Panc1 (cell line): ENCODE data around the gene ETV4. TPM values are rescaled to one million over a fixed set of nuclear protein-coding genes. Genes with fewer than 3 reads are reported as not detected.

Source experiments
- ATAC-seq: fragments of 200-7000 bp; cut with Tn5 transposase; 2 replicates; pipeline ENCODE4 v1.9.1; 2020; ENCODE audit warnings: mild to moderate bottlenecking, moderate library complexity
- BruUV-seq: library from RNA; stranded (reverse); fragments of 400-500 nt; replicated peaks from 2 replicates; lab custom pipeline; 2021; lab: Mats Ljungman, UMichigan
- CTCF ChIA-PET: fragments of 300-600 bp; sonication (Branson Sonifier 250); formaldehyde crosslinking; loops from one replicate; lab custom pipeline; 2022; ENCODE audit warnings: antibody characterized with exemption; lab: Charles Lee
- POLR2A ChIA-PET: fragments of 300-600 bp; sonication (Branson Sonifier 250); formaldehyde crosslinking; loops from one replicate; lab custom pipeline; 2022; ENCODE audit warnings: antibody characterized with exemption; lab: Charles Lee
- DNase-seq: peaks from one replicate; pipeline ENCODE4 v3.0.0-alpha.2; 2010; ENCODE audit warnings: low read depth, low spot score
- H3K27ac ChIP-seq: 2 replicates; pipeline ENCODE4 v1.5.1; 2011; ENCODE audit warnings: mild to moderate bottlenecking, low read length, inconsistent platforms
- H3K27me3 ChIP-seq: fragments of 200-500 bp; sonication (Bioruptor generic); 2 replicates; pipeline ENCODE4 v1.6.0; 2014; ENCODE audit warnings: low read length, inconsistent platforms; ENCODE audit not compliant: control insufficient read depth, insufficient read depth
- H3K36me3 ChIP-seq: fragments of 200-500 bp; sonication (Bioruptor generic); 2 replicates; pipeline ENCODE4 v1.5.1; 2014; ENCODE audit warnings: inconsistent platforms, mild to moderate bottlenecking, low read length, moderate library complexity; ENCODE audit not compliant: control insufficient read depth, insufficient read depth
- H3K4me1 ChIP-seq: 2 replicates; pipeline ENCODE4 v1.5.1; 2011; ENCODE audit warnings: inconsistent platforms, mild to moderate bottlenecking, low read length, moderate library complexity; ENCODE audit not compliant: control insufficient read depth, insufficient read depth
- H3K4me3 ChIP-seq, 2 experiments: 2 replicates each; pipeline ENCODE4 v1.5.1; 2011 to 2012; ENCODE audit warnings: low read depth in 2 of 2, low read length in 2 of 2, mild to moderate bottlenecking in 2 of 2, inconsistent platforms in 1 of 2, moderate library complexity in 1 of 2
- H3K9me3 ChIP-seq: fragments of 200-500 bp; sonication (Bioruptor generic); 2 replicates; pipeline ENCODE4 v1.5.1; 2014; ENCODE audit warnings: low read depth, mild to moderate bottlenecking, inconsistent platforms, low read length, moderate library complexity; ENCODE audit not compliant: control insufficient read depth, insufficient read depth
- POLR2AphosphoS5 ChIP-seq: IDR thresholded peaks from 2 replicates; pipeline ENCODE4 v1.6.1; 2012; ENCODE audit warnings: mild to moderate bottlenecking, low read depth, low read length, moderate library complexity
- SIN3A ChIP-seq: IDR thresholded peaks from 2 replicates; pipeline ENCODE4 v1.6.1; 2012; ENCODE audit warnings: low read depth, mild to moderate bottlenecking, low read length, moderate library complexity, borderline replicate concordance; ENCODE audit not compliant: insufficient read depth
- TCF7L2 ChIP-seq: IDR thresholded peaks from 2 replicates; pipeline ENCODE4 v1.6.1; 2011; ENCODE audit warnings: mild to moderate bottlenecking, low read depth, low read length, inconsistent platforms
- in situ Hi-C: cut with HindIII; loops from 2 replicates; pipeline ENCODE4 v1.10.0; 2016; ENCODE audit warnings: low sequenced_read_pairs, low pct_unique_long_range_greater_than_20kb
- intact Hi-C: fragments of 100-400 bp; cut with micrococcal nuclease; formaldehyde crosslinking; loops from one replicate; pipeline ENCODE4 v1.10.0; 2022; ENCODE audit not compliant: unreplicated experiment
- total RNA-seq: library from RNA; stranded (reverse); gene quantifications from one replicate; pipeline ENCODE4 v1.2.1, GENCODE V29; 2021; ENCODE audit not compliant: unreplicated experiment
- TF ChIP-seq, protein P1 (sequence below): fragments of 450-650 bp; IDR thresholded peaks from 2 replicates; pipeline ENCODE4 v1.5.1; 2017; ENCODE audit warnings: mild to moderate bottlenecking
- TF ChIP-seq, protein P2 (sequence below), 2 experiments: IDR thresholded peaks; 2 replicates each; pipeline ENCODE4 v1.6.1; 2011 to 2012; ENCODE audit warnings: low read depth in 2 of 2, control low read depth in 1 of 2, low read length in 1 of 2, mild to moderate bottlenecking in 1 of 2, moderate library complexity in 1 of 2; ENCODE audit not compliant: insufficient read depth in 1 of 2

Gene ETV4
- total RNA-seq, 1 experiment from 2014 or later, result 8.3 TPM

DNA sequence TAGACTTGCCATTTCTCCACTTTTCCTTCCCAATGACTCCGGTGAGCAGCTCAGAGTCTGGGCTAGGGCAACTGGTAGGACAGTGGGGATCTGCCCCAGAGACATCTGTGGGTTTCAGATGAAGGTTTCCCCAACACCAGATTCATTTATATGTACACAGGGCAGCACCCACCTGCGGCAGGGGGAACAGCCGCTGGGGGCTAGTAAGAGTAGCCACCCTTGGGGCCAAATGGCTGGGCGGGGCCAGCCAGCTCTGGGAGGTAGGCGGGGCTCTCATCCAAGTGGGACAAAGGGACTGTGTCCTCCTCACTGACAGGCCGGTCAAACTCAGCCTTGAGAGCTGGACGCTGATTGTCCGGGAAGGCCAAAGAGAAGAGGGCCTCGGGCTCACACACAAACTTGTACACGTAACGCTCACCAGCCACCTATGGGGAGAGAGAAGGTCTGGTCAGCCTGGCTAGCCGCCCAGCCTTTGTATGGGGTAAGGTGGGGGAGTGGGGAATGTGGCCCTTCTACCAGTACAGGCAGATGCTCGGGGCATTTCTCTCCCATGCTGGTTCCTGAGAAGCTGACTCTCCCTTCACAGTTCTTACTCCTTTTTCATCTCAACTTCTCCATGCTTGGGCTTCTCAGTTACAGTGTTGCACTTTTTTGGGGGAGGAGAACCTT is 17.7 kb downstream of the ETV4 start:
- CTCF ChIA-PET, result no interaction called here
- H3K4me3 ChIP-seq, result no peak overlapping the region
- no peaks in the 10 kb centered on the region for H3K36me3 ChIP-seq
- H3K4me1 ChIP-seq, result no peaks in the 10 kb centered on the region; the same call in 1 of the 2 replicates
- no peaks in the 10 kb centered on the region for H3K27me3 ChIP-seq
- intact Hi-C loops (no loop called here), in situ Hi-C loops (no loop called here)
- H3K27ac ChIP-seq, result no peak overlapping the region
- POLR2A ChIA-PET, result interaction anchor here (0.6 kb wide), 1 partner anchor 31 kb away, joined by 3 read pairs; no protein-coding TSS in a partner anchor
- BruUV-seq, result no TSS peak
- TF ChIP-seq SIN3A, result no peak
- TF ChIP-seq, protein P1, sequence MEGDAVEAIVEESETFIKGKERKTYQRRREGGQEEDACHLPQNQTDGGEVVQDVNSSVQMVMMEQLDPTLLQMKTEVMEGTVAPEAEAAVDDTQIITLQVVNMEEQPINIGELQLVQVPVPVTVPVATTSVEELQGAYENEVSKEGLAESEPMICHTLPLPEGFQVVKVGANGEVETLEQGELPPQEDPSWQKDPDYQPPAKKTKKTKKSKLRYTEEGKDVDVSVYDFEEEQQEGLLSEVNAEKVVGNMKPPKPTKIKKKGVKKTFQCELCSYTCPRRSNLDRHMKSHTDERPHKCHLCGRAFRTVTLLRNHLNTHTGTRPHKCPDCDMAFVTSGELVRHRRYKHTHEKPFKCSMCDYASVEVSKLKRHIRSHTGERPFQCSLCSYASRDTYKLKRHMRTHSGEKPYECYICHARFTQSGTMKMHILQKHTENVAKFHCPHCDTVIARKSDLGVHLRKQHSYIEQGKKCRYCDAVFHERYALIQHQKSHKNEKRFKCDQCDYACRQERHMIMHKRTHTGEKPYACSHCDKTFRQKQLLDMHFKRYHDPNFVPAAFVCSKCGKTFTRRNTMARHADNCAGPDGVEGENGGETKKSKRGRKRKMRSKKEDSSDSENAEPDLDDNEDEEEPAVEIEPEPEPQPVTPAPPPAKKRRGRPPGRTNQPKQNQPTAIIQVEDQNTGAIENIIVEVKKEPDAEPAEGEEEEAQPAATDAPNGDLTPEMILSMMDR, result no peak
- TF ChIP-seq, protein P2, sequence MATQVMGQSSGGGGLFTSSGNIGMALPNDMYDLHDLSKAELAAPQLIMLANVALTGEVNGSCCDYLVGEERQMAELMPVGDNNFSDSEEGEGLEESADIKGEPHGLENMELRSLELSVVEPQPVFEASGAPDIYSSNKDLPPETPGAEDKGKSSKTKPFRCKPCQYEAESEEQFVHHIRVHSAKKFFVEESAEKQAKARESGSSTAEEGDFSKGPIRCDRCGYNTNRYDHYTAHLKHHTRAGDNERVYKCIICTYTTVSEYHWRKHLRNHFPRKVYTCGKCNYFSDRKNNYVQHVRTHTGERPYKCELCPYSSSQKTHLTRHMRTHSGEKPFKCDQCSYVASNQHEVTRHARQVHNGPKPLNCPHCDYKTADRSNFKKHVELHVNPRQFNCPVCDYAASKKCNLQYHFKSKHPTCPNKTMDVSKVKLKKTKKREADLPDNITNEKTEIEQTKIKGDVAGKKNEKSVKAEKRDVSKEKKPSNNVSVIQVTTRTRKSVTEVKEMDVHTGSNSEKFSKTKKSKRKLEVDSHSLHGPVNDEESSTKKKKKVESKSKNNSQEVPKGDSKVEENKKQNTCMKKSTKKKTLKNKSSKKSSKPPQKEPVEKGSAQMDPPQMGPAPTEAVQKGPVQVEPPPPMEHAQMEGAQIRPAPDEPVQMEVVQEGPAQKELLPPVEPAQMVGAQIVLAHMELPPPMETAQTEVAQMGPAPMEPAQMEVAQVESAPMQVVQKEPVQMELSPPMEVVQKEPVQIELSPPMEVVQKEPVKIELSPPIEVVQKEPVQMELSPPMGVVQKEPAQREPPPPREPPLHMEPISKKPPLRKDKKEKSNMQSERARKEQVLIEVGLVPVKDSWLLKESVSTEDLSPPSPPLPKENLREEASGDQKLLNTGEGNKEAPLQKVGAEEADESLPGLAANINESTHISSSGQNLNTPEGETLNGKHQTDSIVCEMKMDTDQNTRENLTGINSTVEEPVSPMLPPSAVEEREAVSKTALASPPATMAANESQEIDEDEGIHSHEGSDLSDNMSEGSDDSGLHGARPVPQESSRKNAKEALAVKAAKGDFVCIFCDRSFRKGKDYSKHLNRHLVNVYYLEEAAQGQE (IDR thresholded peaks at IDR 0.05; ENCODE audit: insufficient read depth in 1 of 2, low read depth in 2 of 2, low read length in 1 of 2), result no peak
- no peak for TF ChIP-seq POLR2AphosphoS5
- TF ChIP-seq TCF7L2, result no peak
- no peaks in the 10 kb centered on the region for H3K9me3 ChIP-seq
- ATAC-seq, result 0 out of 2 replicates have a peak, but pooled peaks have one; percentile 52
- no peak for DNase-seq

DNA sequence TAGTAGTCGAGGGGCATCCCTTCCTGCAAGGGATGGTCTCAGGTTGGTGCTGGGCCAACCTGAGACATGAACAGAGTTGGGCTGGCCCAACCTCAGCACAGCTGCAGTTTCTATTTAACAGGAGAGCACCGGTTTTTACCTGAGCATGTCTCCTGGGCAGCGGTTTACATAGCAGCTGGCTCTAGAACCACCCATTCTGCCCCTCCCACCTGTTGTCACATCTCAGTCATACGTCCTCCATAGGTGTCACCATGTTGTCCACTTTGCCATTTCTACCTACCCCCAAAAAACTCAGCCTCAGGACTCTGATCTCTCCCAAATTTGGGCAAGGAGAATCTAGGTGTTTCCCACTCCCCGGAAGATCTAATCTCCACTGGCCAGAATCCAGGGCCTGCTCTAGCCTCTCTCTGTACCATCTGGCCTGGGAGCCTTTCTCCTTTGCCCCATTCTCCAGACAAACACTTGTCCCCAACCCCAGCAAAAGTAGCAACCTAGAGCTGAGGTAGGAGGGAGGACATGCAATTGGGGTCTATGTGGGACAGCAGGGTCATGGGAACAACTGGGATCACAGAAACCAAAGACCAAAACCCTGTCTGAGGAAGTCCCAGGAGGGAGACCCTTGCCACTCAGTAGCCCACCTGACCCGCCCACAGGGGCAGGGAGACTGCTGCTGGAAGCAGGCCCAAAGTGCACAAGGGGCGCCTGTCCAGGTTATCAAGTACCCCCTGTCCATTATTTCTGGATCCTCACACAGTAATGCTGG is 19.1 kb downstream of the ETV4 start:
- CTCF ChIA-PET, result interaction anchor here (1.3 kb wide), 1 partner anchor 150 kb away, joined by 3 read pairs; no protein-coding TSS in a partner anchor
- BruUV-seq, result no TSS peak

More for the DNA sequence above, 19.1 kb downstream of the ETV4 start:
- in situ Hi-C loops, result no loop called here
- ATAC-seq, result no peak
- Histone ChIP-seq H3K4me3 (no peak overlapping the region), H3K4me1 (no peaks in the 10 kb centered on the region; the same call in 1 of the 2 replicates), H3K27me3 (no peaks in the 10 kb centered on the region), H3K36me3 (no peaks in the 10 kb centered on the region), H3K9me3 (no peaks in the 10 kb centered on the region), H3K27ac (no peak overlapping the region)
- intact Hi-C loops, result no loop called here
- TF ChIP-seq SIN3A, result no peak
- TF ChIP-seq POLR2AphosphoS5, result no peak
- TF ChIP-seq, protein P1, result no peak
- no peak for TF ChIP-seq TCF7L2
- TF ChIP-seq, protein P2 (IDR thresholded peaks at IDR 0.05; ENCODE audit: insufficient read depth in 1 of 2, low read depth in 2 of 2, low read length in 1 of 2), result no peak
- DNase-seq, result no peak
- POLR2A ChIA-PET, result no interaction called here
